ENCODE results near the gene NUS1.
"Not testable (repeated sequence)": the region's sequence is repeated elsewhere in the genome, so short reads cannot be mapped to it uniquely, and the experiment has no call there.

The NUS1 gene

DNA sequence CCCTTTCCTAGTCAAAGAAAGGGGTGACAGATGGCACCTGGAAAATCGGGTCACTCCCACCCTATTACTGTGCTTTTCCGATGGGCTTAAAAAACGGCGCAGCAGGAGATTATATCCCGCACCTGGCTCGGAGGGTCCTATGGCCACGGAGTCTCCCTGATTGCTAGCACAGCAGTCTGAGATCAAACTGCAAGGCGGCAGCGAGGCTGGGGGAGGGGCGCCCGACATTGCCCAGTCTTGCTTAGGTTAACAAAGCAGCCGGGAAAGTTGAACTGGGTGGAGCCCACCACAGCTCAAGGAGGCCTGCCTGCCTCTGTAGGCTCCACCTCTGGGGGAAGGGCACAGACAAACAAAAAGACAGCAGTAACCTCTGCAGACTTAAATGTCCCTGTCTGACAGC, 46.3 kb downstream of the NUS1 start:
- not testable (repeated sequence) for DNase-seq

DNA sequence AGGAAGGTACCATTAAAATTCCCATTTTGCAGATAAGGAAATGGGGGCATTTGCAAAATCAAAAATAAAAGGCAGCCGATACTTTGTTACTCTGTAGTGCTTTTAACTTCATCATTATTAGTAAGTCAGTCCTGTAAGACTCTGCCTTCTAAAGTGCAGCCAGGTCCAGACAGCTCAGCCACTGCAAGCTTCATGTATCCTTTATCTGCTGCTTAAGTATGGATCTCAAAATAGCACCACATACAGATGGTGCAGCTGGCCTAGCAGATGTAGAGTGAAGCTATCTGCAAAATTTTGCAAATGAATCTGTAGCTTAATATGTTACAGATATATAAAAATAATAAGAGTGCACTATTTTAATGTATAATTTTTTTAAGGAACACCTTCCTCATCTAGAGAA, 53.4 kb downstream of the NUS1 start:
- DNase-seq, result no peak

- DNase-seq, result no peak
These were observed 54.3 kb downstream of the NUS1 start for GRCh38 chr6:117729613-117730012.

- DNase-seq, result no peak
These were observed 58.1 kb downstream of the NUS1 start for GRCh38 chr6:117733341-117733740.

DNA sequence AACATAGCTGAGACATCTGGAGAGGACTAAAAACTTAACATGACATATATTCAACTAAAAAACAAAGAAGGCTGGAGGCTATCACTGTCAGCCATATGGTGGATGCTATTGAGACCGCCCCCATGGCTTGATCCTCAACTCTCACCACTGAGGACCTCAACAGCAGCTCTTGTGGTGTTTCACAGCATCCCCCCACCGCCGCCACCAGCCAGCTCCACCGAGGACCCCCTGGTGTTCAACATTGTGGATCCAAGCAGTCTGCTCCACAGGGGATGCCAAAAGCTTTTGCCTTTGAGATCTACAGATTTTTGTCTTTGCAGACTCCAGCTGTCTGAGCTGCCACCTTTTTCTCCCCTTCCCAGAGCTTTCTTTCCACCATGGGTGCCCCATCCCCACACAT, 64.6 kb downstream of the NUS1 start:
- no peak for DNase-seq

DNA sequence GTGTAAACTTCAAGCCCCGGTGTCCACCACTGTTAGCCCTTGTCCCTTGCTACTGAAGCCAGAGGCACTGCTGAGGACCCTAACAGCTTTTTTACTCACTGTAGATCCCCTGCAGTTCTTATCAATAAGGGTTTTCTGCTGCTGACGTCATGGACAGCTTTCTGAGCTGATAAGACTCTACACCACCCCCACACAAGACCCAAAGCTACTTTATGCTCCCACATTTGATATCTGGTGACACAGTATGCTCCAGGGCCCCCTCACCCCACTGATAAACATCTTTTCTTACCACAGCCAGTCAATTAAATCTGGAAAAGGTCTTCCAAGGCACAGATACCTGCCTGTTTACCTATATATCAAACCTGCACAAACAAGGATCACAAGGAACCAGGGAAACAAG, 65.3 kb downstream of the NUS1 start:
- no peak for DNase-seq

DNA sequence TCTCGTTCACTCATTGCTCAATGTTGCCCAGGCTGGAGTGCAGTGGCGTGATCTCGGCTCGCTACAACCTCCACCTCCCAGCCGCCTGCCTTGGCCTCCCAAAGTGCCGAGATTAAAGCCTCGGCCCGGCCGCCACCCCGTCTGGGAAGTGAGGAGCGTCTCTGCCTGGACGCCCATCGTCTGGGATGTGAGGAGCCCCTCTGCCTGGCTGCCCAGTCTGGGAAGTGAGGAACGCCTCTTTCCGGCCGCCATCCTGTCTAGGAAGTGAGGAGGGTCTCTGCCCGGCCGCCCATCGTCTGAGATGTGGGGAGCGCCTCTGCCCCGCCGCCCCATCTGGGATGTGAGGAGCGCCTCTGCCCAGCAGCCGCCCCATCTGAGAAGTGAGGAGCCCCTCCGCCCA, 75.4 kb downstream of the NUS1 start:
- not testable (repeated sequence) for DNase-seq

Data from cerebellar nuclear complex (tissue), 1 donor.